GM18873 (cell line): Measurements from ENCODE around the gene RAPGEF5.

Experiments used
- ATAC-seq: cut with Tn5 transposase; IDR thresholded peaks from one replicate; pipeline ENCODE4 v1.9.1; 2021; ENCODE audit warnings: mild to moderate bottlenecking, moderate library complexity, moderate number of reproducible peaks; ENCODE audit not compliant: unreplicated experiment, low FRiP score

Gene RAPGEF5

GRCh38 chr7:22201186-22201880 is 155.6 kb downstream of the RAPGEF5 start:
- ATAC-seq = no peak

- no peak for ATAC-seq
Measured at GRCh38 chr7:22200777-22201176, 156.2 kb downstream of the RAPGEF5 start.

GRCh38 chr7:22200238-22200637 is 156.7 kb downstream of the RAPGEF5 start:
- no peak for ATAC-seq

- ATAC-seq = no peak
Measured at GRCh38 chr7:22197376-22197775, 159.6 kb downstream of the RAPGEF5 start.

- no peak for ATAC-seq
Measured at GRCh38 chr7:22196429-22196828, 160.5 kb downstream of the RAPGEF5 start.

GRCh38 chr7:22195397-22196172 is 161.4 kb downstream of the RAPGEF5 start:
- ATAC-seq = no peak

GRCh38 chr7:22194658-22195273 is 162.2 kb downstream of the RAPGEF5 start:
- ATAC-seq = no peak

GRCh38 chr7:22193450-22193983 is 163.4 kb downstream of the RAPGEF5 start:
- ATAC-seq = no peak

GRCh38 chr7:22192801-22193200 is 164.2 kb downstream of the RAPGEF5 start:
- no peak for ATAC-seq

- no peak for ATAC-seq
Measured at GRCh38 chr7:22190736-22191135, 166.2 kb downstream of the RAPGEF5 start.

- ATAC-seq = no peak
Measured at GRCh38 chr7:22189741-22190140, 167.2 kb downstream of the RAPGEF5 start.

- no peak for ATAC-seq
Measured at GRCh38 chr7:22189230-22189629, 167.7 kb downstream of the RAPGEF5 start.

- ATAC-seq = no peak
Measured at GRCh38 chr7:22187691-22188348, 169.1 kb downstream of the RAPGEF5 start.

- no peak for ATAC-seq
Measured at GRCh38 chr7:22185559-22185958, 171.4 kb downstream of the RAPGEF5 start.

GRCh38 chr7:22184549-22185199 is 172.3 kb downstream of the RAPGEF5 start:
- ATAC-seq = no peak

- ATAC-seq = no peak
Measured at GRCh38 chr7:22183522-22184280, 173.3 kb downstream of the RAPGEF5 start.

GRCh38 chr7:22182149-22182548 is 174.8 kb downstream of the RAPGEF5 start:
- no peak for ATAC-seq

GRCh38 chr7:22181663-22182062 is 175.3 kb downstream of the RAPGEF5 start:
- ATAC-seq = no peak

- ATAC-seq = no peak
Measured at GRCh38 chr7:22179442-22179879, 177.5 kb downstream of the RAPGEF5 start.
